Tibial nerve (tissue), 4 donors: ENCODE results near the gene STX11. TPM values are rescaled to one million over a fixed set of nuclear protein-coding genes. Genes with fewer than 3 reads are reported as not detected.

Experiments used
- DNase-seq, 2 donors: peaks; one replicate each; pipeline ENCODE4 v3.0.0-alpha.2; 2019; ENCODE audit warnings: low spot score in 2 of 2
- H3K27ac ChIP-seq, 4 donors: fragments of 200-600 bp; sonication (generic) in 3 of 4; one replicate each; pipeline ENCODE4 v1.5.1; 2017 to 2019; ENCODE audit warnings: mild to moderate bottlenecking in 1 of 4
- H3K27me3 ChIP-seq, 2 donors: fragments of 200-600 bp; sonication (generic) in 1 of 2; one replicate each; pipeline versions ENCODE4 v1.5.1 to v1.6.0; 2017 to 2019
- H3K36me3 ChIP-seq, 3 donors: fragments of 200-600 bp; sonication (generic); one replicate each; pipeline ENCODE4 v1.5.1; 2018 to 2019
- H3K4me1 ChIP-seq, 4 donors: fragments of 200-600 bp; sonication (generic) in 3 of 4; one replicate each; pipeline ENCODE4 v1.5.1; 2017 to 2019
- H3K4me3 ChIP-seq, 4 donors: fragments of 200-600 bp; sonication (generic) in 3 of 4; one replicate each; pipeline ENCODE4 v1.5.1; 2017 to 2019; ENCODE audit warnings: mild to moderate bottlenecking in 1 of 4, moderate library complexity in 1 of 4
- H3K9me3 ChIP-seq, 4 donors: fragments of 200-600 bp; sonication (generic) in 3 of 4; one replicate each; pipeline ENCODE4 v1.5.1; 2017 to 2019
- EP300 ChIP-seq, 2 donors: sonication (generic); formaldehyde crosslinking; IDR thresholded peaks; one replicate each; pipeline ENCODE4 v1.6.1; 2017; ENCODE audit warnings: antibody characterized with exemption in 2 of 2, mild to moderate bottlenecking in 1 of 2
- POLR2A ChIP-seq, 2 donors: fragments of 450-650 bp; IDR thresholded peaks; one replicate each; pipeline ENCODE4 v1.6.1; 2017; ENCODE audit warnings: antibody characterized with exemption in 2 of 2, mild to moderate bottlenecking in 2 of 2, moderate library complexity in 2 of 2
- WGBS, 2 donors: methylation state at CpG; one replicate each; pipeline ENCODE4 v1.1.5; 2018; 5-methylcytosine and 5-hydroxymethylcytosine counted together
- total RNA-seq, 4 donors: library from RNA; depleted of rRNA; stranded (reverse); fragments of >200 nt; gene quantifications; one replicate each; pipeline ENCODE4 v1.1.0, GENCODE V29; 2016
- TF ChIP-seq, protein P1 (sequence below), 5 experiments: fragments of 200-600 bp in 3 of 5; fragments of 450-650 bp in 2 of 5; sonication (generic) in 3 of 5; IDR thresholded peaks; one replicate each; pipeline ENCODE4 v1.5.1; 2016 to 2019; ENCODE audit warnings: antibody characterized with exemption in 5 of 5, mild to moderate bottlenecking in 3 of 5, moderate library complexity in 2 of 5

The STX11 gene
- total RNA-seq, 4 donors from 2014 or later, result 5.3 to 24.3 (median 12.5) TPM

DNA sequence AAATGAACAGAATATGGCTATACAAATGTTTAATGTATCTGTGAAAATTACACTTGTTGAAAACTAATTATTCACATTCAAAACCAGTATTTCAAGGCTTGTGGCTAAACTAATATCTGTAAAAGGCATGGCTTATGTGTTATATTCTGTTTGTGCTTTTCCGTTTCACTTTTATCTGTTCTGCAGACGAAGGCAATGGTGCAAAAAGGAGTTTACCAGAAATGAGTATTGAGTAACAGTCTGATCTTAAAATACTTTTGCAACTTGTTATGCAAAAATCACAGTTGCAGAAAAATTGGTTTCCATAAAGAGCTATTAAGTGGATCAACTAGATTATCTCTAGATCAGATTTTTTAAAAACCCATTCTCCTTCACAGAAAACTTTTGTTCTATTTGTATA, 9.4 kb upstream of the STX11 start:
- no peaks in the 10 kb centered on the region for H3K27me3 ChIP-seq
- WGBS, 2 donors, result 88 to 89% methylated on average over 2 of the region's 2 CpGs

DNA sequence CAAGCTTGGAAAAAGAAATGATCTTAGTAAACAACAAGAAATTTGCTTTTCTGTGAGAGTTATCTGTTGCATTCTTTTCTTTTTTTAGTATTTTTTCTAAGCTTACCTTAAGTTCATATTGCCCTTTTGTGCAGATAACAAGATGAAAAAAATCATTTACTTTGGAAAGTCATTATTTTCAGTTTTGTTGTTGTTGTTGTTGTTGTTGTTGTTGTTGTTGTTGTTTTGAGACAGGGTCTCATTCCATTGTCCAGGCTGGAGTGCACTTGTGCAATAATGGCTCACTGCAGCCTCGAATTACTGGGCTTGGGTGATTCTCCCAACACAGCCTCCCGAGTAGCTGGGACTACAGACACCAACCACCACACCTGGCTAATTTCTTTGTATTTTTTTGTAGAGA, 8.8 kb upstream of the STX11 start:
- no peaks in the 10 kb centered on the region for H3K36me3 ChIP-seq
- no peaks in the 10 kb centered on the region for H3K4me1 ChIP-seq
- 79 to 92% methylated on average over 2 of the region's 2 CpGs for WGBS, 2 donors
- H3K9me3 ChIP-seq, result no peaks in the 10 kb centered on the region
- no peak overlapping the region for H3K27ac ChIP-seq
- no peak for DNase-seq
- TF ChIP-seq EP300 (IDR thresholded peaks at IDR 0.05) (no peak), POLR2A (IDR thresholded peaks at IDR 0.05) (no peak)
- TF ChIP-seq, protein P1, sequence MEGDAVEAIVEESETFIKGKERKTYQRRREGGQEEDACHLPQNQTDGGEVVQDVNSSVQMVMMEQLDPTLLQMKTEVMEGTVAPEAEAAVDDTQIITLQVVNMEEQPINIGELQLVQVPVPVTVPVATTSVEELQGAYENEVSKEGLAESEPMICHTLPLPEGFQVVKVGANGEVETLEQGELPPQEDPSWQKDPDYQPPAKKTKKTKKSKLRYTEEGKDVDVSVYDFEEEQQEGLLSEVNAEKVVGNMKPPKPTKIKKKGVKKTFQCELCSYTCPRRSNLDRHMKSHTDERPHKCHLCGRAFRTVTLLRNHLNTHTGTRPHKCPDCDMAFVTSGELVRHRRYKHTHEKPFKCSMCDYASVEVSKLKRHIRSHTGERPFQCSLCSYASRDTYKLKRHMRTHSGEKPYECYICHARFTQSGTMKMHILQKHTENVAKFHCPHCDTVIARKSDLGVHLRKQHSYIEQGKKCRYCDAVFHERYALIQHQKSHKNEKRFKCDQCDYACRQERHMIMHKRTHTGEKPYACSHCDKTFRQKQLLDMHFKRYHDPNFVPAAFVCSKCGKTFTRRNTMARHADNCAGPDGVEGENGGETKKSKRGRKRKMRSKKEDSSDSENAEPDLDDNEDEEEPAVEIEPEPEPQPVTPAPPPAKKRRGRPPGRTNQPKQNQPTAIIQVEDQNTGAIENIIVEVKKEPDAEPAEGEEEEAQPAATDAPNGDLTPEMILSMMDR (IDR thresholded peaks at IDR 0.05), result no peak
- H3K27me3 ChIP-seq, result no peaks in the 10 kb centered on the region
- H3K4me3 ChIP-seq, result no peak overlapping the region

More for the DNA sequence above, 9.4 kb upstream of the STX11 start:
- no peaks in the 10 kb centered on the region for H3K36me3 ChIP-seq
- no peaks in the 10 kb centered on the region for H3K4me1 ChIP-seq
- no peak for DNase-seq
- no peak overlapping the region for H3K27ac ChIP-seq
- no peak for TF ChIP-seq EP300 (IDR thresholded peaks at IDR 0.05)
- TF ChIP-seq, protein P1 (IDR thresholded peaks at IDR 0.05), result no peak
- no peak for TF ChIP-seq POLR2A (IDR thresholded peaks at IDR 0.05)
- H3K4me3 ChIP-seq, result no peak overlapping the region
- H3K9me3 ChIP-seq, result no peaks in the 10 kb centered on the region

DNA sequence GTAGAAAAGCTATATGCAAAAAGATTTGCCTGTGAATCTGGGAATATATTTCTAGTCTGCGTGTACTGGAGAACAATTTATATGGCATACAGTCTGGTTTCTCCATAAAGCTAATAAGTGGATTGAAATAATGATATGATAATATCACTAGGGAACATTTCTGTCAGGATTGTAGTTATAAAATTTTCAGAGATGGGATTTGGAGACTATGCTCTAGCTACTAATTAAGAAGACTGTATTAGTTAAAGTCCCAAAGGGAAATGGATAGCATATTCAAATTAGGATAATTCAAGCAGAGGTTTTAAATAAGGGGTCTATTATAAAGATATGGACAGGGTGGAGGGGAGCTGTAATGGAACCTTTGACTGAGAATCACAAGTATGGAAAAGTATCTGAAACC, 7.2 kb upstream of the STX11 start:
- 84% methylated on average over 1 of the region's 1 CpG for WGBS, 2 donors
- H3K27me3 ChIP-seq, result no peaks in the 10 kb centered on the region
- H3K4me3 ChIP-seq, result no peak overlapping the region
- no peak overlapping the region for H3K27ac ChIP-seq
- H3K4me1 ChIP-seq, result no peaks in the 10 kb centered on the region
- TF ChIP-seq POLR2A (IDR thresholded peaks at IDR 0.05) (no peak), EP300 (IDR thresholded peaks at IDR 0.05) (no peak)
- TF ChIP-seq, protein P1 (IDR thresholded peaks at IDR 0.05), result no peak
- H3K36me3 ChIP-seq, result no peaks in the 10 kb centered on the region
- H3K9me3 ChIP-seq, result no peaks in the 10 kb centered on the region
- DNase-seq, result no peak

DNA sequence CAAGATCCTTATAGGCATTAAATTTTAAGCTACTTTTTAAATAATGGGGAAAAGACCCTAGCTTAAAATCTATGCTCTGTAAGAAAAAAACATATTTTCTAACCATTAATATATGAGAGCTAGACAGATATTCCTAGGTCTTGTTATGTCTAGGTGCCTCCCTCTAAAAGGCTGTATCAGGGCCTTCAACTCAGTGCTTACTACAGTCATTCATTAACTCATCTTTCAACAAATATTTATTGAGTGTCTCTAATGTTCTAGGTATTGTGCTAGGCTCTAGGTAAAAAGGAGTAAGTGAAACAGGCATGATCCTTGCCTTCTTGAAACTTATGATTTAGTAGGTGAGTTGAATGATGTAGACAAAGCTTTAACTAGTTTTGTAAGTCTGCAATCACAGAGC, 6.4 kb upstream of the STX11 start:
- no peak overlapping the region for H3K27ac ChIP-seq
- no peaks in the 10 kb centered on the region for H3K36me3 ChIP-seq
- H3K9me3 ChIP-seq, result no peaks in the 10 kb centered on the region
- TF ChIP-seq EP300 (IDR thresholded peaks at IDR 0.05) (no peak), POLR2A (IDR thresholded peaks at IDR 0.05) (no peak)
- TF ChIP-seq, protein P1 (IDR thresholded peaks at IDR 0.05), result no peak
- H3K4me1 ChIP-seq, result no peaks in the 10 kb centered on the region
- no peak for DNase-seq
- no peaks in the 10 kb centered on the region for H3K27me3 ChIP-seq
- no peak overlapping the region for H3K4me3 ChIP-seq

DNA sequence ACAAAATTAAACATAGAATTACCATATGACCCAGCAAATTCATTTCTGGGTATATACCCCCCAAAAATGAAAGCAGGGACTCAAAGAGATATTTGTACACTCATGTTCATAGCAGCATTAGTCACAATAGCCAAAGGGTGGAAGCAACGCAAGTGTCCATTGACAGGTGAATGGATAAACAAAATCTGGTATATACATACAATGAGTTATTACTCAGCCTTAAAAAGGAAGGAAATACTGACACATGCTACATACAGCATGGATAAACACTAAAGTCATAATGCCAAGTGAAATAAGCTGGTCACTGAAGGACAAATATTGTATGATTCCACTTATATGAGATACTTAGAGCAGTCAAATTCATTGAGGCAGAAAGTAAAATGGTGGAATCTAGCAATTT, 5.3 kb upstream of the STX11 start:
- TF ChIP-seq EP300 (IDR thresholded peaks at IDR 0.05) (no peak), POLR2A (IDR thresholded peaks at IDR 0.05) (no peak)
- TF ChIP-seq, protein P1 (IDR thresholded peaks at IDR 0.05), result no peak
- Histone ChIP-seq H3K27me3 (no peaks in the 10 kb centered on the region), H3K4me3 (no peak overlapping the region), H3K36me3 (no peaks in the 10 kb centered on the region), H3K27ac (no peak overlapping the region), H3K4me1 (peaks cover 0 to 7% (median 0%) of the 10 kb centered on the region in 4 donors), H3K9me3 (no peaks in the 10 kb centered on the region)
- no peak for DNase-seq
- WGBS, 2 donors, result 85 to 87% methylated on average over 1 of the region's 1 CpG
